ENCODE measurements around the gene MORN2.

Gene MORN2

GRCh38 chr2:38862476-38862875 lies 13.3 kb upstream of the MORN2 start:
- H4K20me1 ChIP-seq (ENCODE audit: insufficient read depth, low read length) = no peaks in the 10 kb centered on the region
- H3K4me3 ChIP-seq (ENCODE audit: low read length) = no peak overlapping the region
- H3K4me1 ChIP-seq (ENCODE audit: low read length) = no peaks in the 10 kb centered on the region
- no peak for DNase-seq
- no peak overlapping the region for H2AFZ ChIP-seq (ENCODE audit: low read length)
- H3K4me2 ChIP-seq (ENCODE audit: low read depth, low read length) = no peak overlapping the region
- no peak overlapping the region for H3K27ac ChIP-seq (ENCODE audit: low read length)
- H3K79me2 ChIP-seq (ENCODE audit: low read length) = no peaks in the 10 kb centered on the region
- H3K9me2 ChIP-seq (replicated peaks; ENCODE audit: insufficient read depth, low read length) = no peaks in the 10 kb centered on the region
- H3K9ac ChIP-seq (ENCODE audit: low read length) = no peak overlapping the region
- H3K36me3 ChIP-seq (replicated peaks; ENCODE audit: insufficient read depth, low read length) = no peaks in the 10 kb centered on the region
- TF ChIP-seq CTCF (IDR thresholded peaks at IDR 0.05; ENCODE audit: low read length) = no peak
- TF ChIP-seq EZH2phosphoT487 (IDR thresholded peaks at IDR 0.05; ENCODE audit: low read length) = no peak
- no peak for TF ChIP-seq EZH2 (optimal IDR thresholded peaks at IDR 0.05; ENCODE audit: low read depth, low read length)
- no peaks in the 10 kb centered on the region for H3F3A ChIP-seq (ENCODE audit: insufficient read depth, low read length)
- no peaks in the 10 kb centered on the region for H3K27me3 ChIP-seq (replicated peaks; ENCODE audit: insufficient read depth, low read length)
- no peaks in the 10 kb centered on the region for H3K9me3 ChIP-seq (replicated peaks; ENCODE audit: insufficient read depth, low read length)

- no peak for DNase-seq
- Histone ChIP-seq H3K9me2 (replicated peaks; ENCODE audit: insufficient read depth, low read length) (no peaks in the 10 kb centered on the region), H3K4me2 (ENCODE audit: low read depth, low read length) (no peak overlapping the region), H4K20me1 (ENCODE audit: insufficient read depth, low read length) (no peaks in the 10 kb centered on the region), H3K36me3 (replicated peaks; ENCODE audit: insufficient read depth, low read length) (no peaks in the 10 kb centered on the region), H3K27me3 (replicated peaks; ENCODE audit: insufficient read depth, low read length) (no peaks in the 10 kb centered on the region), H3K4me3 (ENCODE audit: low read length) (no peak overlapping the region), H3F3A (ENCODE audit: insufficient read depth, low read length) (no peaks in the 10 kb centered on the region), H3K9ac (ENCODE audit: low read length) (no peak overlapping the region), H3K4me1 (ENCODE audit: low read length) (no peaks in the 10 kb centered on the region), H3K27ac (ENCODE audit: low read length) (no peak overlapping the region), H2AFZ (ENCODE audit: low read length) (no peak overlapping the region), H3K9me3 (replicated peaks; ENCODE audit: insufficient read depth, low read length) (no peaks in the 10 kb centered on the region), H3K79me2 (ENCODE audit: low read length) (no peaks in the 10 kb centered on the region)
- TF ChIP-seq EZH2phosphoT487 (IDR thresholded peaks at IDR 0.05; ENCODE audit: low read length) (no peak), EZH2 (optimal IDR thresholded peaks at IDR 0.05; ENCODE audit: low read depth, low read length) (no peak), CTCF (IDR thresholded peaks at IDR 0.05; ENCODE audit: low read length) (no peak)
Observed at GRCh38 chr2:38863061-38863695, 12.6 kb upstream of the MORN2 start.

GRCh38 chr2:38866773-38867443 lies 8.9 kb upstream of the MORN2 start:
- no peak overlapping the region for H2AFZ ChIP-seq (ENCODE audit: low read length)
- H4K20me1 ChIP-seq (ENCODE audit: insufficient read depth, low read length) = no peaks in the 10 kb centered on the region
- H3F3A ChIP-seq (ENCODE audit: insufficient read depth, low read length) = no peaks in the 10 kb centered on the region
- no peak overlapping the region for H3K4me3 ChIP-seq (ENCODE audit: low read length)
- TF ChIP-seq EZH2 (optimal IDR thresholded peaks at IDR 0.05; ENCODE audit: low read depth, low read length) = no peak
- no peak for TF ChIP-seq EZH2phosphoT487 (IDR thresholded peaks at IDR 0.05; ENCODE audit: low read length)
- H3K9me3 ChIP-seq (replicated peaks; ENCODE audit: insufficient read depth, low read length) = no peaks in the 10 kb centered on the region
- H3K4me1 ChIP-seq (ENCODE audit: low read length) = no peaks in the 10 kb centered on the region
- H3K9me2 ChIP-seq (replicated peaks; ENCODE audit: insufficient read depth, low read length) = no peaks in the 10 kb centered on the region
- no peaks in the 10 kb centered on the region for H3K36me3 ChIP-seq (replicated peaks; ENCODE audit: insufficient read depth, low read length)
- no peaks in the 10 kb centered on the region for H3K27me3 ChIP-seq (replicated peaks; ENCODE audit: insufficient read depth, low read length)
- H3K27ac ChIP-seq (ENCODE audit: low read length) = no peak overlapping the region
- H3K4me2 ChIP-seq (ENCODE audit: low read depth, low read length) = no peak overlapping the region
- H3K9ac ChIP-seq (ENCODE audit: low read length) = no peak overlapping the region
- DNase-seq = no peak
- no peaks in the 10 kb centered on the region for H3K79me2 ChIP-seq (ENCODE audit: low read length)

- no peak for DNase-seq
- H3K36me3 ChIP-seq (replicated peaks; ENCODE audit: insufficient read depth, low read length) = no peaks in the 10 kb centered on the region
- H4K20me1 ChIP-seq (ENCODE audit: insufficient read depth, low read length) = no peaks in the 10 kb centered on the region
- TF ChIP-seq CTCF (IDR thresholded peaks at IDR 0.05; ENCODE audit: low read length) (no peak), EZH2 (optimal IDR thresholded peaks at IDR 0.05; ENCODE audit: low read depth, low read length) (no peak), EZH2phosphoT487 (IDR thresholded peaks at IDR 0.05; ENCODE audit: low read length) (no peak)
- H3K27ac ChIP-seq (ENCODE audit: low read length) = no peak overlapping the region
- H3K79me2 ChIP-seq (ENCODE audit: low read length) = peaks cover 11% of the 10 kb centered on the region
- H3K9me2 ChIP-seq (replicated peaks; ENCODE audit: insufficient read depth, low read length) = no peaks in the 10 kb centered on the region
- no peak overlapping the region for H2AFZ ChIP-seq (ENCODE audit: low read length)
- no peak overlapping the region for H3K9ac ChIP-seq (ENCODE audit: low read length)
- H3K4me3 ChIP-seq (ENCODE audit: low read length) = no peak overlapping the region
- H3K9me3 ChIP-seq (replicated peaks; ENCODE audit: insufficient read depth, low read length) = no peaks in the 10 kb centered on the region
- peaks cover 7% of the 10 kb centered on the region for H3K4me1 ChIP-seq (ENCODE audit: low read length)
- no peak overlapping the region for H3K4me2 ChIP-seq (ENCODE audit: low read depth, low read length)
- no peaks in the 10 kb centered on the region for H3K27me3 ChIP-seq (replicated peaks; ENCODE audit: insufficient read depth, low read length)
- no peaks in the 10 kb centered on the region for H3F3A ChIP-seq (ENCODE audit: insufficient read depth, low read length)
Observed at GRCh38 chr2:38871432-38871831, 4.3 kb upstream of the MORN2 start.
